ENCODE data around the gene SGSM1. TPM values are rescaled to one million over a fixed set of nuclear protein-coding genes. Genes with fewer than 3 reads are reported as not detected.

SGSM1 gene
- total RNA-seq, 1 experiment from 2014 or later, result 4.1 TPM

DNA sequence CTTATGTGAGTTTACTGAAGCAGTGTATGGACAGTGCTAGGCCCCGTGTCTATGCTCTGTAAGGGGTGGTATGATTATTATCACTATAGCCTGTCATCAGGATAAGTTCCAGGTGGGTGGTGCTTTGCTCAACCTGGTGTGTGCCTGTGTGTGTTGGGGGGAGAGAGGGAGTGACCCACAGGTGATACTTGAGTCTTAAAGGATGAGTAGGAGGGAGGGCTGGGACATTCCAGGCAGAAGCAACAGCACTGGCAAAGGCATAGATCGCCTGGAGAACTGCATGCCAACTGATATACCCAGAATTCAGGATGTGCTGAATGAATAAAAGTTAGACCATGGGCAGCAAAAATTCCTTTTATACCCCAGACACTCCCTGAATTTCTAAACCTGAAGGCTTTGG is 151.0 kb downstream of the SGSM1 start (continued):
- no peak for TF ChIP-seq PRDM15 (CRISPR knock-in tag; IDR thresholded peaks at IDR 0.05)
- no peak for TF ChIP-seq RORB (CRISPR knock-in tag; IDR thresholded peaks at IDR 0.05)
- no peak for TF ChIP-seq ZNF219 (CRISPR knock-in tag; IDR thresholded peaks at IDR 0.05; ENCODE audit: borderline replicate concordance)
- no peak for TF ChIP-seq PREB (CRISPR knock-in tag; IDR thresholded peaks at IDR 0.05; ENCODE audit: borderline replicate concordance)
- TF ChIP-seq OVOL2 (CRISPR knock-in tag; IDR thresholded peaks at IDR 0.05; ENCODE audit: borderline replicate concordance), result no peak
- TF ChIP-seq, protein P1, sequence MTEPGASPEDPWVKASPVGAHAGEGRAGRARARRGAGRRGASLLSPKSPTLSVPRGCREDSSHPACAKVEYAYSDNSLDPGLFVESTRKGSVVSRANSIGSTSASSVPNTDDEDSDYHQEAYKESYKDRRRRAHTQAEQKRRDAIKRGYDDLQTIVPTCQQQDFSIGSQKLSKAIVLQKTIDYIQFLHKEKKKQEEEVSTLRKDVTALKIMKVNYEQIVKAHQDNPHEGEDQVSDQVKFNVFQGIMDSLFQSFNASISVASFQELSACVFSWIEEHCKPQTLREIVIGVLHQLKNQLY (CRISPR knock-in tag; IDR thresholded peaks at IDR 0.05), result no peak
- TF ChIP-seq ZNF232 (CRISPR knock-in tag; IDR thresholded peaks at IDR 0.05), result no peak
- no peak for TF ChIP-seq ZMAT4 (CRISPR knock-in tag; IDR thresholded peaks at IDR 0.05)
- TF ChIP-seq ZNF281 (CRISPR knock-in tag; IDR thresholded peaks at IDR 0.05), result no peak

DNA sequence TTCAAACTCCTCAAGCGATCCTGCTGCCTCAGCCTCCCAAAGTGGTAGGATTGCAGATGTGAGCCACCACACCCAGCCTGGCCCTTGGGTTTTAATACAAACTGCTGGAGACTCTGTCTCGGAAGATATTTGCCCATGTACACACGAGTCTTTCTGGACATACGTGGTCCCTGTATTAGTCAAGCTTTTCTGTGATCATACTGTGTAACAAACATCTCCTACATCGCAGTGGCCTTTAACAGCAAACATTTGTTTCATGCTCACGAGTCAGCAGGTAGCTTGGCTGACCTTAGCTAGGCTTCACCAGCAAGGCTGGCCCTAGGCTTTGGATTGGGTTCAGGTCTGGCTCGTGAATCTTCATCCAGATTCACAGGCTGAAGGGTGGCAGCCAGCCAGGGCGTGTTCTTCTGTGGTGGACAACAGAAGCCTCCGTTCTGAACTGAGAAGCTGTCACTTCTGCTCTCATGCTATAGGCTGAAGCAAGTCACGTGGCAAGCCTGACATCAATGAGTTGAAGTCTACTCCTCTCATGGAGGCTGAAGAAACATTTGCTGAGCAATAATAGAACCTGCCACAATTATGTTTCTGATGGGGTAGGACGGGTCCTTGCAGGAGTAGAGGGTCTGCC is 155.3 kb downstream of the SGSM1 start:
- Mint-ChIP-seq H3K27ac (no peak overlapping the region), H3K9me3 (no peaks in the 10 kb centered on the region), H3K36me3 (peaks cover 8% of the 10 kb centered on the region; the same call in 1 of the 2 replicates), H3K4me3 (no peak overlapping the region), H3K27me3 (ENCODE audit: low read depth) (no peaks in the 10 kb centered on the region), H3K4me1 (peaks cover 11% of the 10 kb centered on the region; the same call in 1 of the 2 replicates)
- ChIA-PET POLR2A (interaction anchor here (1.0 kb wide), 1 partner anchor 11 kb away, joined by 3 read pairs; no protein-coding TSS in a partner anchor), CTCF (interaction anchor here (0.6 to 2.0 kb wide), 3 partner anchors 39 to 96 kb away, joined by 3 to 6 read pairs (median 4); no protein-coding TSS in a partner anchor)
- no peak for DNase-seq (ENCODE audit: low spot score)
- ATAC-seq, result no peak
- TF ChIP-seq ATF3 (CRISPR knock-in tag; conservative IDR thresholded peaks at IDR 0.05), result no peak
- no peak for TF ChIP-seq ESRRA (CRISPR knock-in tag; IDR thresholded peaks at IDR 0.05; ENCODE audit: borderline replicate concordance)
- TF ChIP-seq ZMAT4 (CRISPR knock-in tag; IDR thresholded peaks at IDR 0.05), result no peak
- TF ChIP-seq, protein P2, sequence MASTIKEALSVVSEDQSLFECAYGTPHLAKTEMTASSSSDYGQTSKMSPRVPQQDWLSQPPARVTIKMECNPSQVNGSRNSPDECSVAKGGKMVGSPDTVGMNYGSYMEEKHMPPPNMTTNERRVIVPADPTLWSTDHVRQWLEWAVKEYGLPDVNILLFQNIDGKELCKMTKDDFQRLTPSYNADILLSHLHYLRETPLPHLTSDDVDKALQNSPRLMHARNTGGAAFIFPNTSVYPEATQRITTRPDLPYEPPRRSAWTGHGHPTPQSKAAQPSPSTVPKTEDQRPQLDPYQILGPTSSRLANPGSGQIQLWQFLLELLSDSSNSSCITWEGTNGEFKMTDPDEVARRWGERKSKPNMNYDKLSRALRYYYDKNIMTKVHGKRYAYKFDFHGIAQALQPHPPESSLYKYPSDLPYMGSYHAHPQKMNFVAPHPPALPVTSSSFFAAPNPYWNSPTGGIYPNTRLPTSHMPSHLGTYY (CRISPR knock-in tag; IDR thresholded peaks at IDR 0.05), result no peak
- no peak for TF ChIP-seq FOXP4 (CRISPR knock-in tag; IDR thresholded peaks at IDR 0.05)
- TF ChIP-seq TEAD1 (CRISPR knock-in tag; IDR thresholded peaks at IDR 0.05), result no peak
- no peak for TF ChIP-seq JUN (CRISPR knock-in tag; IDR thresholded peaks at IDR 0.05)
- TF ChIP-seq ZNF138 (CRISPR knock-in tag; conservative IDR thresholded peaks at IDR 0.05), result no peak
